SK-N-SH (cell line): ENCODE data around the gene PDIK1L.

ENCODE experiments used
- CTCF ChIP-seq: fragments of 200-600 bp; sonication (generic); IDR thresholded peaks from 2 replicates; pipeline ENCODE4 v1.6.1; 2017; ENCODE audit warnings: antibody characterized with exemption, mild to moderate bottlenecking, moderate library complexity
- GABPA ChIP-seq: IDR thresholded peaks from 2 replicates; pipeline ENCODE4 v1.4.0; 2012; ENCODE audit warnings: low read depth, mild to moderate bottlenecking
- NRF1 ChIP-seq: IDR thresholded peaks from 2 replicates; pipeline ENCODE4 v1.6.1; 2012; ENCODE audit warnings: low read depth, mild to moderate bottlenecking, low read length
- POLR2AphosphoS5 ChIP-seq: IDR thresholded peaks from 2 replicates; pipeline ENCODE4 v1.6.1; 2012; ENCODE audit warnings: low read depth, low read length
- USF2 ChIP-seq: fragments of 150-350 bp; IDR thresholded peaks from 2 replicates; pipeline ENCODE4 v1.6.1; 2017; ENCODE audit warnings: antibody characterized with exemption, low read length, low read depth, borderline replicate concordance
- YY1 ChIP-seq: IDR thresholded peaks from 2 replicates; pipeline ENCODE4 v1.4.0; 2012; ENCODE audit warnings: low read depth, mild to moderate bottlenecking
- ZBTB33 ChIP-seq: IDR thresholded peaks from 2 replicates; pipeline ENCODE4 v1.4.0; 2012; ENCODE audit warnings: low read depth, borderline replicate concordance

GRCh38 chr1:26089125-26089524 is 22.5 kb upstream of the PDIK1L start:
- TF ChIP-seq YY1, result no peak
- TF ChIP-seq ZBTB33, result no peak
- TF ChIP-seq POLR2AphosphoS5, result no peak
- no peak for TF ChIP-seq CTCF
- TF ChIP-seq GABPA, result no peak
- no peak for TF ChIP-seq NRF1
- TF ChIP-seq USF2, result no peak
